Measurements from ENCODE around the gene NLRP1.

NLRP1 gene

GRCh38 chr17:5500589-5501391, 83.5 kb downstream of the NLRP1 start:
- H3K9me3 ChIP-seq (ENCODE audit: control insufficient read depth, low read length) = no peaks in the 10 kb centered on the region
- peaks cover 24% of the 10 kb centered on the region for H3K27me3 ChIP-seq (ENCODE audit: control insufficient read depth, insufficient read depth, low read length)
- H3K36me3 ChIP-seq (ENCODE audit: control insufficient read depth, insufficient read depth, low read length) = no peaks in the 10 kb centered on the region
- H3K9ac ChIP-seq (ENCODE audit: low read length) = peak overlapping the region; percentile 59
- H3K4me1 ChIP-seq (ENCODE audit: control insufficient read depth, insufficient read depth, low read length) = no peaks in the 10 kb centered on the region
- no peak overlapping the region for H3K4me3 ChIP-seq (ENCODE audit: low read length)

GRCh38 chr17:5500247-5500588, 84.1 kb downstream of the NLRP1 start:
- no peaks in the 10 kb centered on the region for H3K36me3 ChIP-seq (ENCODE audit: control insufficient read depth, insufficient read depth, low read length)
- H3K9ac ChIP-seq (ENCODE audit: low read length) = peak overlapping the region; percentile 59
- no peaks in the 10 kb centered on the region for H3K4me1 ChIP-seq (ENCODE audit: control insufficient read depth, insufficient read depth, low read length)
- H3K9me3 ChIP-seq (ENCODE audit: control insufficient read depth, low read length) = no peaks in the 10 kb centered on the region
- H3K27me3 ChIP-seq (ENCODE audit: control insufficient read depth, insufficient read depth, low read length) = peaks cover 24% of the 10 kb centered on the region
- H3K4me3 ChIP-seq (ENCODE audit: low read length) = no peak overlapping the region

- Histone ChIP-seq H3K9me3 (ENCODE audit: control insufficient read depth, low read length) (no peaks in the 10 kb centered on the region), H3K36me3 (ENCODE audit: control insufficient read depth, insufficient read depth, low read length) (no peaks in the 10 kb centered on the region), H3K4me1 (ENCODE audit: control insufficient read depth, insufficient read depth, low read length) (no peaks in the 10 kb centered on the region), H3K9ac (ENCODE audit: low read length) (peak overlapping the region; percentile 59), H3K4me3 (ENCODE audit: low read length) (no peak overlapping the region), H3K27me3 (ENCODE audit: control insufficient read depth, insufficient read depth, low read length) (peaks cover 24% of the 10 kb centered on the region)
Observed at GRCh38 chr17:5499476-5500231, 84.7 kb downstream of the NLRP1 start.

GRCh38 chr17:5492970-5493369, 91.3 kb downstream of the NLRP1 start:
- Histone ChIP-seq H3K9ac (ENCODE audit: low read length) (no peak overlapping the region), H3K4me1 (ENCODE audit: control insufficient read depth, insufficient read depth, low read length) (no peaks in the 10 kb centered on the region), H3K9me3 (ENCODE audit: control insufficient read depth, low read length) (no peaks in the 10 kb centered on the region), H3K27me3 (ENCODE audit: control insufficient read depth, insufficient read depth, low read length) (no peaks in the 10 kb centered on the region), H3K4me3 (ENCODE audit: low read length) (no peak overlapping the region), H3K36me3 (ENCODE audit: control insufficient read depth, insufficient read depth, low read length) (no peaks in the 10 kb centered on the region)

GRCh38 chr17:5488752-5489151, 95.6 kb downstream of the NLRP1 start:
- H3K4me1 ChIP-seq (ENCODE audit: control insufficient read depth, insufficient read depth, low read length) = peaks cover 7% of the 10 kb centered on the region
- H3K27me3 ChIP-seq (ENCODE audit: control insufficient read depth, insufficient read depth, low read length) = no peaks in the 10 kb centered on the region
- no peaks in the 10 kb centered on the region for H3K36me3 ChIP-seq (ENCODE audit: control insufficient read depth, insufficient read depth, low read length)
- no peak overlapping the region for H3K9ac ChIP-seq (ENCODE audit: low read length)
- H3K9me3 ChIP-seq (ENCODE audit: control insufficient read depth, low read length) = no peaks in the 10 kb centered on the region
- no peak overlapping the region for H3K4me3 ChIP-seq (ENCODE audit: low read length)

GRCh38 chr17:5486206-5487124, 97.8 kb downstream of the NLRP1 start, which contains the start of gene MIS12:
Gene MIS12 (plus strand): TSS chr17:5486566. CDS start chr17:5488863, 2,297 bp downstream.
- no peaks in the 10 kb centered on the region for H3K36me3 ChIP-seq (ENCODE audit: control insufficient read depth, insufficient read depth, low read length)
- no peaks in the 10 kb centered on the region for H3K9me3 ChIP-seq (ENCODE audit: control insufficient read depth, low read length)
- no peaks in the 10 kb centered on the region for H3K27me3 ChIP-seq (ENCODE audit: control insufficient read depth, insufficient read depth, low read length)
- peak within 1 kb of the TSS; percentile 97 for H3K4me3 ChIP-seq (ENCODE audit: low read length)
- H3K4me1 ChIP-seq (ENCODE audit: control insufficient read depth, insufficient read depth, low read length) = peaks cover 7% of the 10 kb centered on the region
- peak within 1 kb of the TSS; percentile 96 for H3K9ac ChIP-seq (ENCODE audit: low read length)

GRCh38 chr17:5485270-5486205, 98.8 kb downstream of the NLRP1 start, which contains the start of gene DERL2:
Gene DERL2 (minus strand): TSS chr17:5486178. CDS start chr17:5486161, 17 bp downstream.
- Histone ChIP-seq H3K4me3 (ENCODE audit: low read length) (peak within 1 kb of the TSS; percentile 97), H3K4me1 (ENCODE audit: control insufficient read depth, insufficient read depth, low read length) (peaks cover 7% of the 10 kb centered on the region), H3K9me3 (ENCODE audit: control insufficient read depth, low read length) (no peaks in the 10 kb centered on the region), H3K36me3 (ENCODE audit: control insufficient read depth, insufficient read depth, low read length) (no peaks in the 10 kb centered on the region), H3K27me3 (ENCODE audit: control insufficient read depth, insufficient read depth, low read length) (no peaks in the 10 kb centered on the region), H3K9ac (ENCODE audit: low read length) (peak within 1 kb of the TSS; percentile 96)

GRCh38 chr17:5481451-5481850, 102.9 kb downstream of the NLRP1 start:
- H3K36me3 ChIP-seq (ENCODE audit: control insufficient read depth, insufficient read depth, low read length) = peaks cover 14% of the 10 kb centered on the region
- no peaks in the 10 kb centered on the region for H3K27me3 ChIP-seq (ENCODE audit: control insufficient read depth, insufficient read depth, low read length)
- H3K9ac ChIP-seq (ENCODE audit: low read length) = no peak overlapping the region
- peaks cover 7% of the 10 kb centered on the region for H3K4me1 ChIP-seq (ENCODE audit: control insufficient read depth, insufficient read depth, low read length)
- no peaks in the 10 kb centered on the region for H3K9me3 ChIP-seq (ENCODE audit: control insufficient read depth, low read length)
- no peak overlapping the region for H3K4me3 ChIP-seq (ENCODE audit: low read length)

GRCh38 chr17:5480962-5481361, 103.3 kb downstream of the NLRP1 start:
- H3K36me3 ChIP-seq (ENCODE audit: control insufficient read depth, insufficient read depth, low read length) = peaks cover 14% of the 10 kb centered on the region
- no peak overlapping the region for H3K4me3 ChIP-seq (ENCODE audit: low read length)

GRCh38 chr17:5478992-5479391, 105.3 kb downstream of the NLRP1 start:
- peaks cover 14% of the 10 kb centered on the region for H3K36me3 ChIP-seq (ENCODE audit: control insufficient read depth, insufficient read depth, low read length)
- H3K4me1 ChIP-seq (ENCODE audit: control insufficient read depth, insufficient read depth, low read length) = no peaks in the 10 kb centered on the region

More at GRCh38 chr17:5480962-5481361, 103.3 kb downstream of the NLRP1 start:
- Histone ChIP-seq H3K27me3 (ENCODE audit: control insufficient read depth, insufficient read depth, low read length) (no peaks in the 10 kb centered on the region), H3K9me3 (ENCODE audit: control insufficient read depth, low read length) (no peaks in the 10 kb centered on the region), H3K9ac (ENCODE audit: low read length) (no peak overlapping the region), H3K4me1 (ENCODE audit: control insufficient read depth, insufficient read depth, low read length) (peaks cover 7% of the 10 kb centered on the region)

GRCh38 chr17:5473906-5474305, 110.4 kb downstream of the NLRP1 start:
- Histone ChIP-seq H3K9ac (ENCODE audit: low read length) (no peak overlapping the region), H3K36me3 (ENCODE audit: control insufficient read depth, insufficient read depth, low read length) (peaks cover 10% of the 10 kb centered on the region), H3K4me3 (ENCODE audit: low read length) (no peak overlapping the region), H3K9me3 (ENCODE audit: control insufficient read depth, low read length) (no peaks in the 10 kb centered on the region), H3K4me1 (ENCODE audit: control insufficient read depth, insufficient read depth, low read length) (no peaks in the 10 kb centered on the region), H3K27me3 (ENCODE audit: control insufficient read depth, insufficient read depth, low read length) (no peaks in the 10 kb centered on the region)

More at GRCh38 chr17:5478992-5479391, 105.3 kb downstream of the NLRP1 start:
- Histone ChIP-seq H3K4me3 (ENCODE audit: low read length) (no peak overlapping the region), H3K27me3 (ENCODE audit: control insufficient read depth, insufficient read depth, low read length) (no peaks in the 10 kb centered on the region), H3K9me3 (ENCODE audit: control insufficient read depth, low read length) (no peaks in the 10 kb centered on the region), H3K9ac (ENCODE audit: low read length) (no peak overlapping the region)
